ENCODE data around the gene PRR30. TPM values are rescaled to one million over a fixed set of nuclear protein-coding genes. Genes with fewer than 3 reads are reported as not detected.

The PRR30 gene
- total RNA-seq, 1 experiment from 2014 or later, result not detected

DNA sequence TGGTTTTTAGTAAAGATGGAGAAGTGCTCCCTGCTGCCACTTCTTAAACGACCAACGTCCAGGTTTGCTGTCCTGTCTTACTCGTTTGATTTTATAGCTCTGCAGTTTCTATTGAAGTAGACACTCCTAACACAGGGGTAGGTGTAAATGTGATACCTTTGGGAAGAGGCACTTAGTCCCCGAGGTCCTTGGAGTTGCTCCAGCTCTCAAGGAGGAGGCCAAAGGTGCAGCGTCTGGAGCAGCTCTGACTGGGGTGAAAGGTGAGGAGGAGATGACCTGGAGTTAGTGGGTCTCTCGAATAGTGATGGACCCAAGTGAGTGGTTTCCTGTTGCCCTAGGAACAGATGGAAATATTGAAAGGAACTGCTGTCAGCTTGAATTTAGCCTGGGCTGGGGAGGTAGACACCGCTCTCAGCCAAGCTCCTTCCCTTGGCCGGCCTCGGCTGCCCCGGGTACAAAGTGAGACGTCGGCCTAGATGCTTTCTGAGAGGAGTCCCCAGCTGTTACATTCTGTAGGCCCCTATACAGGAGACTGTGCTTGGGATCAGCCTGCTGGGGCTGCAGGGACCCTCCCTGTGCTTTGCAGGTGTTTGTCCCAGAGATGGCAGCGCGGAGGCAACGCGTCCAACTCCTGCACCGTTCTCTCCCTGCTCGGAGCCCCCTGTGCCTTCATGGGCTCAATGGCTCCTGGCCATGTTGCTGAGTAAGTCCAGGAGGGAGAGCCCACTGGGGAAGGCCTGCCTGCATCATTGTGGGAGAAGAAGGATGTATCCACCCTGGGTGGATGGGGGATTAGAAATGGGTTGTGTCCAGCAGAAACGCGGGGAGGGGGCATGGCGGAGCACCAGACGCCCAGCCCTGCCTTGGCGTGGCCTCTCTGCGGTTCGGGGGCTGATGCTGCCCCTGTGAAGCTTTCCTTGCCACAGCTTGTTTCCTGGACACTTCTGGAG lies 47.2 kb downstream of the PRR30 start:
- no peak overlapping the region for H3K27ac Mint-ChIP-seq (ENCODE audit: unreplicated experiment)
- no peak overlapping the region for H3K4me3 Mint-ChIP-seq (ENCODE audit: unreplicated experiment)
- DNase-seq, result no peak
- Histone ChIP-seq H3K4me1 (peaks cover 30% of the 10 kb centered on the region), H3K9me3 (no peaks in the 10 kb centered on the region), H3K4me3 (ENCODE audit: low read depth, low read length) (no peak overlapping the region), H3K36me3 (ENCODE audit: control insufficient read depth, insufficient read depth, low read length) (no peaks in the 10 kb centered on the region), H3K27me3 (replicated peaks; ENCODE audit: control insufficient read depth, insufficient read depth, low read length) (no peaks in the 10 kb centered on the region)
- TF ChIP-seq, protein P1, sequence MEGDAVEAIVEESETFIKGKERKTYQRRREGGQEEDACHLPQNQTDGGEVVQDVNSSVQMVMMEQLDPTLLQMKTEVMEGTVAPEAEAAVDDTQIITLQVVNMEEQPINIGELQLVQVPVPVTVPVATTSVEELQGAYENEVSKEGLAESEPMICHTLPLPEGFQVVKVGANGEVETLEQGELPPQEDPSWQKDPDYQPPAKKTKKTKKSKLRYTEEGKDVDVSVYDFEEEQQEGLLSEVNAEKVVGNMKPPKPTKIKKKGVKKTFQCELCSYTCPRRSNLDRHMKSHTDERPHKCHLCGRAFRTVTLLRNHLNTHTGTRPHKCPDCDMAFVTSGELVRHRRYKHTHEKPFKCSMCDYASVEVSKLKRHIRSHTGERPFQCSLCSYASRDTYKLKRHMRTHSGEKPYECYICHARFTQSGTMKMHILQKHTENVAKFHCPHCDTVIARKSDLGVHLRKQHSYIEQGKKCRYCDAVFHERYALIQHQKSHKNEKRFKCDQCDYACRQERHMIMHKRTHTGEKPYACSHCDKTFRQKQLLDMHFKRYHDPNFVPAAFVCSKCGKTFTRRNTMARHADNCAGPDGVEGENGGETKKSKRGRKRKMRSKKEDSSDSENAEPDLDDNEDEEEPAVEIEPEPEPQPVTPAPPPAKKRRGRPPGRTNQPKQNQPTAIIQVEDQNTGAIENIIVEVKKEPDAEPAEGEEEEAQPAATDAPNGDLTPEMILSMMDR (IDR thresholded peaks at IDR 0.05; ENCODE audit: insufficient read depth in 1 of 2, low read depth in 1 of 2, low read length in 1 of 2, severe bottlenecking in 1 of 2, unreplicated experiment in 1 of 2), result no peak
- BruUV-seq (replicated peaks), result no TSS peak
- intact Hi-C loops (cut with micrococcal nuclease; ENCODE audit: unreplicated experiment), result loop anchor here (10.0 kb wide), 1 partner anchor 193 kb away; the partner anchor contains the start of gene TRIM54
- H3K36me3 Mint-ChIP-seq (ENCODE audit: insufficient read depth, unreplicated experiment), result no peaks in the 10 kb centered on the region
- ChIA-PET CTCF (interaction anchor here (0.6 kb wide), 1 partner anchor 140 kb away, joined by 3 read pairs; no protein-coding TSS in a partner anchor), POLR2A (no interaction called here)
- H3K4me1 Mint-ChIP-seq (ENCODE audit: low read depth, unreplicated experiment), result peaks cover 16% of the 10 kb centered on the region
- no peaks in the 10 kb centered on the region for H3K9me3 Mint-ChIP-seq (ENCODE audit: unreplicated experiment)
- no peaks in the 10 kb centered on the region for H3K27me3 Mint-ChIP-seq (ENCODE audit: insufficient read depth, unreplicated experiment)

DNA sequence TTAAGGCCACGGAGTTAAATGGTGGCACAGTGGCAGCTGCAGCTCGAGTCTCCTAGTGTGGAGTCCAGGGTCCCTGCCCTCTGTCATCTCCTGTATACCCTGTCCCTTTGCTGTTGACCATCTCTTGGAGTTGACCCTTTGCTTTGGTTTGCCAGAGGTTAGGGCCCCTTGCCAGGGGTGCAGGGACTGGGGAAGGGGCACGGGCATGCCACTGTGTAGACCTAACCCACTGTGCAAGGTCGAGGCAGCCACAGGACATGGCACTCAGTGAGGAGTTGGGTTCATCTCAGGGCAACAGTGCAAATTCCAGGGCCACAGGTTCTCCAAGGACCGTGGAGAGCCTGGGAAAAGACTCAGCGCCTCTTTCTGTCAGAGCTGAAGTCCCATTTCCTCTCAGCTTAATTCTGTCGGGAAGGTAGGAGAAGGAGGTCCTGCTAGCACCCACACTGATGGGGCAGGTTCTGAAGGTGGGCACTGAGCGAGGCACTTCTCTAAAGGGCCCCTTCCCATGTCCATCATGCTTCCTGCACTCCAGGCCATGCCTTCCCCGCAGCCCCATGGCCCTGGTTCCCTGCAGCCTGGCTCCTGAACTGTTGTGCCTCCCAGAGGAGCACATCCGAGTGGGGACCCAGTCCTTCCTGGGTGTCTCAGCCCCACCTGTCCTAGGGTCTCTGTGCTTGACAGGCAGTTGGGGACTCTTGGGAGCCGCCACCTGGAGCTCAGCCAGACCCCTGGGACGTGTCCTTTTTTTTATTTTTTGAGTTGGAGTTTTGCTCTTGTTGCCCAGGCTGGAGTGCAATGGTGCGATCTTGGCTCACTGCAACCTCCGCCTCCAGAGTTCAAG lies 49.9 kb downstream of the PRR30 start:
- Histone ChIP-seq H3K9me3 (no peaks in the 10 kb centered on the region), H3K4me1 (peaks cover 22% of the 10 kb centered on the region), H3K4me3 (ENCODE audit: low read depth, low read length) (no peak overlapping the region), H3K27me3 (replicated peaks; ENCODE audit: control insufficient read depth, insufficient read depth, low read length) (no peaks in the 10 kb centered on the region), H3K36me3 (ENCODE audit: control insufficient read depth, insufficient read depth, low read length) (no peaks in the 10 kb centered on the region)
- no peaks in the 10 kb centered on the region for H3K36me3 Mint-ChIP-seq (ENCODE audit: insufficient read depth, unreplicated experiment)
- no peak overlapping the region for H3K4me3 Mint-ChIP-seq (ENCODE audit: unreplicated experiment)
- no TSS peak for BruUV-seq (replicated peaks)
- no peak overlapping the region for H3K27ac Mint-ChIP-seq (ENCODE audit: unreplicated experiment)
- TF ChIP-seq, protein P1 (IDR thresholded peaks at IDR 0.05; ENCODE audit: insufficient read depth in 1 of 2, low read depth in 1 of 2, low read length in 1 of 2, severe bottlenecking in 1 of 2, unreplicated experiment in 1 of 2), result no peak
- peaks cover 21% of the 10 kb centered on the region for H3K4me1 Mint-ChIP-seq (ENCODE audit: low read depth, unreplicated experiment)
- ChIA-PET POLR2A (no interaction called here), CTCF (interaction anchor here (0.6 kb wide), 1 partner anchor 549 kb away, joined by 6 read pairs; no protein-coding TSS in a partner anchor)
- intact Hi-C loops (cut with micrococcal nuclease; ENCODE audit: unreplicated experiment), result no loop called here
- no peak for DNase-seq
- H3K27me3 Mint-ChIP-seq (ENCODE audit: insufficient read depth, unreplicated experiment), result no peaks in the 10 kb centered on the region
- no peaks in the 10 kb centered on the region for H3K9me3 Mint-ChIP-seq (ENCODE audit: unreplicated experiment)

DNA sequence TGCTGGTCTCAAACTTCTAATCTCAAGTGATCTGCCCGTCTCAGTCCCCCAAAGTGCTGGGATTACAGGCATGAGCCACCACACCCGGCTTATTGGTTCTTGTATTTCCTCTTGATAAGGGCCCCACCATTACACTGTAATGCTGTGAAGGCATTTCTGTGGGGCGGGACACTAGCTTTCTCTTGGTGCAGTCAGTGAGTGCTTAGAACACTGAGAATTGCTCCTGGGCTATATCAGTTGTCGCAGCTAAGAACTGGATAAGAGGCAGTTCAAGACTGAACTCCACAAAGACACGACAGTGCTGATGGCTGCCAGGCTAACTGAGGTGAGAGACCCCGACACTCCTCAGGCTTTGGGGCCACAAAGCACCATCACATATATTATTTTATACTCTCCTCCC lies 50.6 kb downstream of the PRR30 start:
- H3K9me3 Mint-ChIP-seq (ENCODE audit: unreplicated experiment), result no peaks in the 10 kb centered on the region
- TF ChIP-seq, protein P1 (IDR thresholded peaks at IDR 0.05; ENCODE audit: insufficient read depth in 1 of 2, low read depth in 1 of 2, low read length in 1 of 2, severe bottlenecking in 1 of 2, unreplicated experiment in 1 of 2), result no peak
- no peaks in the 10 kb centered on the region for H3K36me3 Mint-ChIP-seq (ENCODE audit: insufficient read depth, unreplicated experiment)
- ChIA-PET CTCF (interaction anchor here (0.6 kb wide), 1 partner anchor 35 kb away, joined by 3 read pairs; no protein-coding TSS in a partner anchor), POLR2A (no interaction called here)
- peaks cover 14% of the 10 kb centered on the region for H3K4me1 Mint-ChIP-seq (ENCODE audit: low read depth, unreplicated experiment)
- DNase-seq, result no peak
- peaks cover 15% of the 10 kb centered on the region for H3K4me1 ChIP-seq
- no TSS peak for BruUV-seq (replicated peaks)
- intact Hi-C loops (cut with micrococcal nuclease; ENCODE audit: unreplicated experiment), result no loop called here
- no peak overlapping the region for H3K27ac Mint-ChIP-seq (ENCODE audit: unreplicated experiment)
- no peak overlapping the region for H3K4me3 Mint-ChIP-seq (ENCODE audit: unreplicated experiment)
- no peaks in the 10 kb centered on the region for H3K27me3 ChIP-seq (replicated peaks; ENCODE audit: control insufficient read depth, insufficient read depth, low read length)
- H3K9me3 ChIP-seq, result no peaks in the 10 kb centered on the region
- no peak overlapping the region for H3K4me3 ChIP-seq (ENCODE audit: low read depth, low read length)
- H3K36me3 ChIP-seq (ENCODE audit: control insufficient read depth, insufficient read depth, low read length), result no peaks in the 10 kb centered on the region
- no peaks in the 10 kb centered on the region for H3K27me3 Mint-ChIP-seq (ENCODE audit: insufficient read depth, unreplicated experiment)
